HG03342 (cell line): ENCODE measurements around the gene JOSD2.

Experiments
- ATAC-seq: cut with Tn5 transposase; IDR thresholded peaks from one replicate; pipeline ENCODE4 v1.9.1; 2021; ENCODE audit warnings: mild to moderate bottlenecking, moderate library complexity; ENCODE audit not compliant: unreplicated experiment

The JOSD2 gene

GRCh38 chr19:50514346-50515167 is 3.6 kb upstream of the JOSD2 start:
- ATAC-seq = no peak

- ATAC-seq = no peak
Observed at GRCh38 chr19:50513746-50514345, 2.9 kb upstream of the JOSD2 start, which contains the start of gene ASPDH. Gene ASPDH (minus strand): TSS chr19:50513913. CDS start chr19:50513823, 90 bp downstream.

GRCh38 chr19:50512999-50513745 is 2.2 kb upstream of the JOSD2 start:
- ATAC-seq = no peak

GRCh38 chr19:50512112-50512998 is 1.4 kb upstream of the JOSD2 start:
- no peak for ATAC-seq

DNA sequence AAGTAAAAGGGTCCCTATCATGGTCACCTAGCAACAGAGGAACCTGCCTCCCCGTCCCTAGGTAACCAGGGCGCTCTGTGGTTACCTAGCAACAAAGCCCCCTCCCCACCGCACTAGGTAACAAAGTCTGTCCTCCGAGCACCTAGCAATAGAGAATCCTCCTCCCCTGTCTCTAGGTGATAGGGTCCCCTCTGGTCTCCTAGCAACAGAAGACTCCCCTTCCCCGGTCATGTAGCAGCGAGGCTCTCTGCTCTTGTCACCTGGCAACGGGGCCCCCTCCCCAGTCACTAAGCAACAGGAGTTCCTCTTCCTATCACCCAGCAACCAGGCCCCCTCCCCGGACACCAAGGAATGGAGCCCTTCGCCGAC is 307 bp downstream of the JOSD2 start:
- peak; percentile 2 for ATAC-seq

DNA sequence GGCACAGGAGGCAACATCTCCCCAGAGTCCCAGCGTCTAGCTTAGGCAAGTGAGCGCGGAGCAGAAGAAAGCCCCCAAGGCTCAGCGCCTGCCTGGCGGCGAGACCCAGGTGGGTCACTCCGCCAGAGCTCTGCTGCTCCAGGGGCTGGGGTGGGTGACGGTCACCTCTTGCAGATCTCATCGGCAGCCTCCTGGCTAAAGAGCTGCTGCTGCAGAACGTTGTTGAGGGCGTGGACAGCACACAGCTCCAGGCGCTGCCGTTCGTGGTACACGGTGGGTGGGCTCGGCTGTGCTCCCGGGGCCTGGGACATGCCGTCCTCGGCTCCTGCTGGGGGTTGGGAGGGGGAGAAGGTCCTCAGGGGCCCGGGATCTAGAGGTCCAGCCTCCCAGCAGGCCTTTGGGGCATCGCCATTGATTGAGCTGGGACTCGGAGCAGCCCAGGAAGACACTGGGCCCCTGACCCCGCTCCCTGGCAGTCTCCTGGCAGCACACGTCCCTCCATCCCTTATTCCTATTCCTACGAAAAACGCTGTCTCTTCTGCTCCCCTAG is 795 bp downstream of the JOSD2 start:
- ATAC-seq = no peak

DNA sequence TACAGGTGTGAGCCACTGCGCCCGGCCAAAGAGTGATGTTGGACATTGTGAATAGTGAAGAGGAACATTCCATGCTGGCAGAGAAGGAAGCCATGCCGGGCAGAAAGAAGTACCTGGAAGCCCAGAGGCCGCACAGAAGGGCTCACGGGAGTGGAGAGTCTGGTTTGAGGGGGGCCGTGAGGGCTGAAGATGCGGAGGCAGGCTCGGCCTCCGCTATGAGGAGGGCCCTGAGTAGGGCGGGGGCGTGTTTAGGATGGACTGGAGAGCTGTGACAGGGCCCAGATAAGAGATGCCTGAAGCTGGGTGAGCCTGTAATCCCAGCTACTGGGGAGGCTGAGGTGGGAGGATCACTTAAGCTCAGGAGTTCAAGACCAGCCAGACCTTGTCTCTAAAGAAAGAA is 1.6 kb downstream of the JOSD2 start:
- no peak for ATAC-seq

DNA sequence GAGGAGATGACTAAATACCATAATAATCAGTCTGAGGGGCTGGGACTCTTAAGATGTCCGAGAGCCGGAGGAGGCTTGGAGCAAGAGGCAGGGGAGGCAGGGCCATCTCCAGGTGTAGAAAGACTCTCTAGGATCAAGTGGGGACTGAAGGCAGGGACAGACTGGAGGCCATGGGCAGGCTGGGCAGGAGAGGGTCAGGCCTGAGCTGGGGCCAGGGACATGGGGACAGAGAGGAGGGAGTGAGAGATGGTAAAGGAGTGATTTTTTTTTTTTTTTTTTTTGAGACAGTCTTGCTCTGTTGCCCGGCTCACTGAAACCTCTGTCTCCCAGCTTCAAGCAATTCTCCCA is 2.2 kb downstream of the JOSD2 start:
- ATAC-seq = no peak

DNA sequence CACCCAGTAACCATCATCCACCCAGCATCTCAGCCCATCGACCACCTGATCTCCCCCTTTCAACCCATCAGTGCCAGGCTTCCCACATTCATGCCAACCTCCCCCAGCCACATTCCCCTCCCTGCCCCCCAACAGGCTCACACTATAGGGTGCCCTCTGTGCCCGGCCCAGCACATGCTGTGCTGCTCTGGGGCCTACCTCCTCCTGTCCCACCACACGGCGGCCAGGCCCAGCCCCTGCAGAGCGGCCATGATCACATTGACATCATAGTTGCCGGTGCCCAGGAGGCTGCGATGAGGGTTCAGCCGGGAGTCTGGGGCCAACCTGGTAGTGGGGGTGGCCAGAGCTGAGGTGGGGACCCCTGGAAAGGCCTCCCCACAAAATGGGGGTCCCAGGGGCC is 3.6 kb downstream of the JOSD2 start:
- ATAC-seq = no peak

DNA sequence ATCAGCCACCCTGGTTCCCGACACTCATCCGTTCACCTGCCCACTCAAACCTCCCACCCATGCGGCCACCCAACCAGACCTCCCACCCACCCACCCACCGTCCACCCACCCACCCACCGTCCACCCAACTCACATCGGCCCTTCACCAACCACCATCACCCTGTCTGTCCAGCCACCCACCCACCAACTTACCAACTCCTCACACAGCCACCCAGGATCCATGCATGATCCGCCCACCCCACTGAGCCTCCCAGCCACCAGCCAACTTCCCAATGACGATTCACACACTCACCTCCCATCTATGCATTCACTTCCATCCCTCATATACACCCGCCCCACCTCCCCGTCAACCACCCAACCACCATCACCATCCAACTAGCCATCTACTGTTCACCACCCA is 4.3 kb downstream of the JOSD2 start:
- ATAC-seq = no peak

DNA sequence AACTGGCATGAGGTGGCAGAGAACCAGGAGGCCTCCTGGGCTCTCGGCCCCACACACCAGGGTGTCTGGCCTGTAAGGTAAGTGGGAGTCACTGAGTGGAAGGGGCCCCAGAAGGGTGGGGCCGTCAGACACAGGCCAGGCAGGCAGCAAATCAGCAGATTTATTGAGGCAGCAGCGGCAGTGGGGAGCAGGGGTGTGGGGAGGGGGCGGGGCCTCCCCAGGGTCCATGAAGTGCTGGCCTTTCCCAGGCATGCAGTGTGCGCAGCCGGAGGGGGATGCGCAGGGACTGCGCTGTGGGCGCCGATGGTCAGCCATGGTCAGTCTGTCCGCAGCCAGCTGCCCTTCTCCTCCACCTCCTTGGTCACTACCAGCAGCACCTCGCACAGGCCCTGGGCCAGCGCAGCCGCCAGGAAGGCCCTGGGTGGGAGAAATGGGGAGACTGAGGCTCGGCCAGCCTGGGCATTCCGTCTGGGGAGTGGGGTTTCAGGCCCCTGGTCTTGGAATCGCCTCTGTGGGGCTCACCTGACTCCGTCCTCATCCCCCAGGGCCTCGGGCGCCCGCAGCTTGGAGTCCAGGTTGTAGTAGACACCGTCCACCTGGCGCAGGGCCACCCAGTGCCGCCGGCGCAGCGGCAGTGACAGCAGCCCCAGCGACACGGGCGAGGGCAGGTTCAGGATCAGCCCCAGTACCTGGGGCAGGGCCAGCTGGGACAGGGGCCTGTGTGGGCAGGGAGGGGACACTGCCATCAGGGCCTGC is 5.0 kb downstream of the JOSD2 start:
- no peak for ATAC-seq

GRCh38 chr19:50501568-50502475 is 9.2 kb downstream of the JOSD2 start:
- no peak for ATAC-seq

GRCh38 chr19:50501186-50501567 is 9.8 kb downstream of the JOSD2 start:
- no peak for ATAC-seq

DNA sequence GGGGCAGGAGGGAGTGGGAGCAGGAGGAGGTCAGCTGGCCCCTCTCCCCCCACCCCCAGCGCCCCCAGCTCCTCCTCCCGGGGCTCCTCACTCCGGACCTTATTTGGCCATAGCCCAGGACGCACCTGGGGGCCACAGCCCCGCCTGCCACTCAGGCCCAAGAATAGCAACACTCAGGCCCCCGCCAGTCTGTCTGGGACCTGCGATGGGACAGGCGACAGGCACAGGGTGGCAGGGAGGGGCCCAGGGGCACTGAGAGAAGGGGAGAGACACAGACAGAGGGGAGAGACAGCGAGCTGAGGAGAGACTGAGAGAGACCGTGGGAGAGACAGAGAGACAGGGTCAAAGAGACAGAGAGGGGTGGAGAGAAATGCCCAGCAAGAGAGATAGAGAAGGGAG is 10.2 kb downstream of the JOSD2 start:
- ATAC-seq = no peak

GRCh38 chr19:50500060-50500752 is 10.8 kb downstream of the JOSD2 start:
- no peak for ATAC-seq

- no peak for ATAC-seq
Observed at GRCh38 chr19:50498219-50499056, 12.6 kb downstream of the JOSD2 start.

DNA sequence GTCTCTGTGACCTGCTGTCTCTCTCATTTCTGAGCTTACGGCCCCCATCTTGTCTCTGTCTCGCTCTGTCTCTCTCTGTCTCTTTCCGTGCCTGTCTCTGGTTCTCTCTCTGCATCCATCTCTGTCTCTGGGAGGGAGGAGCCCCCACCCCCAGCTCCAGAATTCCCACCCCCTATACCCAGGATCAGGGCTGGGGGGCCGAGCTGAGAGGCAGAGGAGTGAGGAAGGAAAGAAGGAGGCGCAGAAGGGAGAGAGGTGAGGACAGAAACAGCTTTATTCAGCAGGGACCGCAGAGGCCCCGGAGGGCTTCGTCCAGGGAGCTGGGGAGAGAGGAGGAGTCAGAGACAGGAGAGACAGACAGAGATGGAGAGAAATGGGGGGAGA is 14.0 kb downstream of the JOSD2 start:
- no peak for ATAC-seq
